K562 (cell line): ENCODE data around the gene MTIF3.

Experiments
- BDP1 ChIP-seq: IDR thresholded peaks from 3 replicates; pipeline ENCODE4 v1.6.1; 2011; ENCODE audit not compliant: insufficient read length, insufficient read depth
- BRD4 ChIP-seq: fragments of 200-600 bp; sonication (generic); IDR thresholded peaks from 2 replicates; pipeline ENCODE4 v1.6.1; 2017; ENCODE audit warnings: inconsistent platforms
- CEBPB ChIP-seq: fragments of 450-650 bp; IDR thresholded peaks from 2 replicates; pipeline ENCODE4 v1.6.1; 2016; ENCODE audit warnings: missing genetic modification characterization, missing compliant biosample characterization
- EHMT2 ChIP-seq: fragments of 450-650 bp; IDR thresholded peaks from 2 replicates; pipeline ENCODE4 v1.6.1; 2018; ENCODE audit warnings: antibody characterized with exemption
- FOXM1 ChIP-seq, 2 experiments: fragments of 450-650 bp in 1 of 2; sonication (generic) in 1 of 2; formaldehyde crosslinking in 1 of 2; IDR thresholded peaks; 2 replicates each; pipeline versions ENCODE4 v1.6.1 to v1.9.0; 2017 to 2022; ENCODE audit warnings: low read depth in 2 of 2, mild to moderate bottlenecking in 2 of 2, missing genetic modification reagents in 1 of 2, moderate library complexity in 1 of 2
- HDGF ChIP-seq: fragments of 450-650 bp; IDR thresholded peaks from 2 replicates; pipeline ENCODE4 v1.6.1; 2016
- KLF1 ChIP-seq: fragments of 450-650 bp; IDR thresholded peaks from 2 replicates; pipeline ENCODE4 v1.6.1; 2016; ENCODE audit warnings: missing genetic modification characterization, missing compliant biosample characterization
- RFX5 ChIP-seq: IDR thresholded peaks from 2 replicates; pipeline ENCODE4 v1.6.1; 2011; ENCODE audit warnings: low read depth, mild to moderate bottlenecking, improper control_type of control experiment, low read length
- SP1 ChIP-seq: sonication (generic); formaldehyde crosslinking; IDR thresholded peaks from 2 replicates; pipeline ENCODE4 v1.8.1; 2022; ENCODE audit warnings: mild to moderate bottlenecking, missing genetic modification reagents
- ZBTB7A ChIP-seq: IDR thresholded peaks from 2 replicates; pipeline ENCODE4 v1.6.1; 2011; ENCODE audit warnings: low read depth, mild to moderate bottlenecking, low read length, moderate library complexity, borderline replicate concordance; ENCODE audit not compliant: control insufficient read depth
- ZNF124 ChIP-seq: sonication (generic); formaldehyde crosslinking; IDR thresholded peaks from 2 replicates; pipeline ENCODE4 v1.8.1; 2022; ENCODE audit warnings: missing genetic modification reagents
- TF ChIP-seq, protein P1 (sequence below), 3 experiments: IDR thresholded peaks in 2 of 3; conservative IDR thresholded peaks in 1 of 3; 2 replicates each; pipeline ENCODE4 v1.5.1; 2011 to 2012; ENCODE audit warnings: low read length in 3 of 3, mild to moderate bottlenecking in 3 of 3, control low read depth in 2 of 3, improper control_type of control experiment in 1 of 3, inconsistent platforms in 1 of 3, low read depth in 1 of 3, mixed read lengths in 1 of 3, moderate library complexity in 1 of 3; ENCODE audit not compliant: insufficient read depth in 2 of 3

GRCh38 chr13:27409013-27409412, 41.4 kb downstream of the MTIF3 start:
- TF ChIP-seq FOXM1 (IDR thresholded peaks at IDR 0.05; ENCODE audit: low read depth) (no peak), FOXM1 (CRISPR knock-in tag; IDR thresholded peaks at IDR 0.05; ENCODE audit: low read depth) (no peak), KLF1 (tag) (no peak), SP1 (CRISPR knock-in tag) (no peak), BDP1 (no peak), ZBTB7A (no peak), CEBPB (tag) (no peak), ZNF124 (CRISPR knock-in tag) (no peak), EHMT2 (no peak), BRD4 (no peak), RFX5 (no peak), HDGF (no peak)
- TF ChIP-seq, protein P1, sequence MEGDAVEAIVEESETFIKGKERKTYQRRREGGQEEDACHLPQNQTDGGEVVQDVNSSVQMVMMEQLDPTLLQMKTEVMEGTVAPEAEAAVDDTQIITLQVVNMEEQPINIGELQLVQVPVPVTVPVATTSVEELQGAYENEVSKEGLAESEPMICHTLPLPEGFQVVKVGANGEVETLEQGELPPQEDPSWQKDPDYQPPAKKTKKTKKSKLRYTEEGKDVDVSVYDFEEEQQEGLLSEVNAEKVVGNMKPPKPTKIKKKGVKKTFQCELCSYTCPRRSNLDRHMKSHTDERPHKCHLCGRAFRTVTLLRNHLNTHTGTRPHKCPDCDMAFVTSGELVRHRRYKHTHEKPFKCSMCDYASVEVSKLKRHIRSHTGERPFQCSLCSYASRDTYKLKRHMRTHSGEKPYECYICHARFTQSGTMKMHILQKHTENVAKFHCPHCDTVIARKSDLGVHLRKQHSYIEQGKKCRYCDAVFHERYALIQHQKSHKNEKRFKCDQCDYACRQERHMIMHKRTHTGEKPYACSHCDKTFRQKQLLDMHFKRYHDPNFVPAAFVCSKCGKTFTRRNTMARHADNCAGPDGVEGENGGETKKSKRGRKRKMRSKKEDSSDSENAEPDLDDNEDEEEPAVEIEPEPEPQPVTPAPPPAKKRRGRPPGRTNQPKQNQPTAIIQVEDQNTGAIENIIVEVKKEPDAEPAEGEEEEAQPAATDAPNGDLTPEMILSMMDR (IDR thresholded peaks at IDR 0.05 in 2 of 3, conservative IDR thresholded peaks at IDR 0.05 in 1 of 3; ENCODE audit: insufficient read depth in 2 of 3, low read depth in 1 of 3, low read length in 3 of 3) = no peak
